GM21515 (cell line): Measurements from ENCODE around the gene USP20.

Experiments
- ATAC-seq: cut with Tn5 transposase; IDR thresholded peaks from one replicate; pipeline ENCODE4 v1.9.1; 2021; ENCODE audit not compliant: unreplicated experiment

The USP20 gene

DNA sequence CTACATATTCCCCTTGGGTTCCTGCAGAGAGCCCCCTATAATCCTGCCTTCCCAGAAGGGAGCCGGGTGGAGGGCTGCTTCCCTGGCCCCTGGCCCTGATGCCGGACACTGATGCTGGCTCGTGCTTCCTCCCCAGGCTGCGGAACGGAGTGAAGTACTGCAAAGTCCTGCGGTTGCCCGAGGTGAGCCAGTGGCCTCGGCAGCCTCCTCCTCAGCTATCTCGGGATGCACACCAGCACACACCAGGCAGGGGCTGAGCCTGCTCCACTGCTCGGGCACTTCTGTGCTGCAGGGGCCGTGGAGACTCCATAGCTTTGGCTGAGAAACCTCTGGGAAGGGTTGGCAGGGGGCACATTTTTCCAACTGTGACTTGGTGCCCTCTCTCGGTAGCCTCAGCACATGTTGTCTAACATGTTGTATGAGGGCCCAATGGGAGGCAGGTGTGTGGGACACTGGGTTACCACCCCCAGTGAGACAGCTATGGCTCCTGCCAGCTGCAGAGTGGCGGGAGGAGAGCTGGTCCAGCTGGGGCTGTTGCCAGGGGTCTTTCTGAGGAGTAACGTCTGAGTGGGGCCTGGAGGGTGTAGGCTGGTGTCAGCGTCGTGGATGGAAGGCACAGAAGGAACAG lies 38.4 kb downstream of the USP20 start:
- ATAC-seq, result no peak

- ATAC-seq, result no peak
Observed at GRCh38 chr9:129874261-129875101, 39.2 kb downstream of the USP20 start.

GRCh38 chr9:129875181-129875611 lies 39.9 kb downstream of the USP20 start:
- ATAC-seq, result no peak

- no peak for ATAC-seq
Observed at GRCh38 chr9:129875687-129876395, 40.6 kb downstream of the USP20 start.

DNA sequence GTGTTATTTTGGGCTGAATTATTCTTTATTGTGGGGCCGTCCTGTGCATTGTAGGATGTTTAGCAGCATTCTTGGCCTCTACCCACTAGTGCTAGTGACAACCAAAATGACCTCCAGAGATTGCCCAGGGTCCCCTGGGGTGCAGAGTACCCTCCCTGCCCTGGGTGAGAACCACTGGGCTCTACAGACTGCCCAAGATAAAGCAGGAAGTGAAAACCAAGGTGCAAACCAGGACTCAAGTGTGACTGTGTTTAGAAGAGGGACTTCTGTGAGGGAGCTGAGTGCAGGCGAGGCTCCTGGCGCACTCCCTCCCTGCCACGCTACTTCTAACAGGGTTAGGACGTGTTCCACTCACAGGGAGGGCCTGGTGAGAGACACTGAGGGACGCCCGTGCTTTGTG lies 41.6 kb downstream of the USP20 start:
- no peak for ATAC-seq

GRCh38 chr9:129878291-129878690 lies 43.0 kb downstream of the USP20 start:
- ATAC-seq, result no peak

DNA sequence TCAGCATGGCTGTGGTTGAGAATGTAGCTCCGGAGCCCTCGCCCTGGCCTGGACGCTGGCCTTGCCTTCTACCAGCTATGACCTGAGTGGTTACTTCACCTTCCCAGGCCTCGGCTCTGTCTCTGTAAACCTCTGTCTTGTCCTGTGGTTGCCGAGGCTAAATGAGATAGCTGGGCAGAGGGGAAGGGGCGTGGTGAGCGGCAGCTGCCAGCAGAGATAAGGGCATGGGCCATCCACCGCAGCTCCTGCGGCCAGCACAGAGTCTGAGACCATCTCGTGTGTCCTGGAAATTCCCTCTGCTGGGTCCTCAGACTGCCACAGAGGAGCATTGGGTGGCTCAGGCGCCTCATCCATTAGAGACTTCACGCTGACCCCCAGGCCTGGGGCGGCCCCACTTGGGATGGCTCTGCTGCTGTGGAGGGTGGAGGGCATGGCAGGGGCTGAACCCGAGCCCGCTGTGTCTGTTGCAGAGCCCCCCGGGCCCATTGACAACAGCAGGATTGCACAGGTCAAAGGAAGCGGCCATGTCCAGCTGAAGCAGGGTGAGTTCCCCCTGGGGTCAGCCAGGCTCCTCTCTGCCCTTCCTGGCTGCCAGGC lies 43.9 kb downstream of the USP20 start:
- no peak for ATAC-seq

- ATAC-seq, result no peak
Observed at GRCh38 chr9:129879991-129880653, 44.9 kb downstream of the USP20 start.

DNA sequence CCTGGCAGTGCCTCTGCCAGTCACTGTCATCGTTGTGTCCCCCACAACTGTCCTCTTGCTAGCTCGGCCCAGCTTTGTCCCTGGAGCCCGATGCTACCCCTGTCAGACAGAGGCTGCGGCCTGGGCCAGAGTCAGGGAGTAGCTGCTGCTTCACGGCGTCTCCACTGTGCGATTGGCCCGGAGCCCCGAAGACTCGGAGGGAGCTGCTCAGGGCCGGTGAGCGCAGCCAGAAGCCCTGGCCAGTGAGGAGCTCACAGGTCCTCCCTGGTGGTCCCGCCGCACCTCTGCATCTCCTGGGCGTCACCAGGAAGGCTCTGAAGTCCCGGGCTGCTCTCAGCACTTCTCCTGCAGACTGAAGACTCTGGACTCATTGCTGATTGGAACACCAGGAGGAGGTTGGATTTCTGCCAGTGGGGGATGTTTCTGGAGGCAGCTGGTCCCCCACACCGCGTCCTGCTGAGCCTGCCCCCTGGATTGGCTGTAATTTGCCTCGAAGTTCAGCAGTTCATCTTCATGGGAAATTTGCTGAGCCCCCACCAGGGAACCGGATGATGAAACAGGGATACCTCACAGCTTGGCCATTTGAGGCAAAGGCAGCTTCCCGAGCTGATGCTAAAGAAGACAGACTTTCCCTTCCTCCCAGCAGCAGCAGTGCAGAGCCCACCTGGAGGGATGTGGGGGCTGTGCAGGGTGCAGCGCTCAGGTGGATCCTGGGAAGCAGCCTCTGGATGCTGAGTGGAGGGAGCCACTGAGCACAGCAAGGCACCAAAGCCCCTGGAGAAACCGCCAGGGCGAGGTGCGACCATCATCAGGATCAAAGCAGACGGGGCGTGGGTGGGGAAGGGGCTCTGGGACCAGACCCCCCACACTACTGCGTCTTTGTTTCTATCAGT lies 45.6 kb downstream of the USP20 start:
- ATAC-seq, result no peak

DNA sequence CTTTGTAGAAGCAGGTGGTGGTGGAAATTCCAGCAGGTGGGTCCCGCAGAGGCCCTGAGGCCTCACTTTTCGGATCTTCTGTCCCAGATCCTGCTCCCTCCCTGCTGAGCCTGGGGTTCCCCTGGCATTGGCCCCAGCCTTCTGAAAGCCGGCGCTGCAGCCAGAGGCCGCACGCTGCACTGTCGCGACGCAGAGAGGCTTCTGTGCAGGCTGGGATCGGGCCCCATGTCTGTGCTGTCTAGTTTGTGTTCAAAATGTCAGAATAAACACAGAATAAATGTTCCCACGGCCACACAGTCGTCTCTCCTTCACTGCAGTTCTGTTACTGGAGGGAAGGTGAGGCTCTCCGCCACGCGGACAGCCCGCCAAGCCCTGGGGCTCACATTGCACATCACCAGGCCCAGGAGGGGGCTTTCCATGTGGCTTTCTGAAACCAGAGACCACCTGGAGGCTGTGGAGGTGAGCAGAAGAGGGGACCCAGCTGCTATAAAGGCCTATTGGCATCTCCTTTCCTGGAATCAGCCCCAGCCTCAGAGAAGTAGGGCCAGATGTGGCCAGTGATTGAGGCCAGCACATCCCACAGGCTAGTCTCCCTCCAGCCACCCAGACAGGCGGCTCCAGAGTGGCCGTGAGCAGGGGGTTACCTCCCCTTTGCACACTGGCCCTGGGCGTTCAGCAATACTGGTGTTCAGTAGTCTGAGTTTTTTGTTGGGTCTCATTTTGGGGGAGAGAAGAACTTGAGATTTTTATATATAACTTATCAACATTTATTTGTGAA lies 46.5 kb downstream of the USP20 start:
- no peak for ATAC-seq

- ATAC-seq, result peak; percentile 36
Observed at GRCh38 chr9:129884220-129885017, 49.2 kb downstream of the USP20 start.

DNA sequence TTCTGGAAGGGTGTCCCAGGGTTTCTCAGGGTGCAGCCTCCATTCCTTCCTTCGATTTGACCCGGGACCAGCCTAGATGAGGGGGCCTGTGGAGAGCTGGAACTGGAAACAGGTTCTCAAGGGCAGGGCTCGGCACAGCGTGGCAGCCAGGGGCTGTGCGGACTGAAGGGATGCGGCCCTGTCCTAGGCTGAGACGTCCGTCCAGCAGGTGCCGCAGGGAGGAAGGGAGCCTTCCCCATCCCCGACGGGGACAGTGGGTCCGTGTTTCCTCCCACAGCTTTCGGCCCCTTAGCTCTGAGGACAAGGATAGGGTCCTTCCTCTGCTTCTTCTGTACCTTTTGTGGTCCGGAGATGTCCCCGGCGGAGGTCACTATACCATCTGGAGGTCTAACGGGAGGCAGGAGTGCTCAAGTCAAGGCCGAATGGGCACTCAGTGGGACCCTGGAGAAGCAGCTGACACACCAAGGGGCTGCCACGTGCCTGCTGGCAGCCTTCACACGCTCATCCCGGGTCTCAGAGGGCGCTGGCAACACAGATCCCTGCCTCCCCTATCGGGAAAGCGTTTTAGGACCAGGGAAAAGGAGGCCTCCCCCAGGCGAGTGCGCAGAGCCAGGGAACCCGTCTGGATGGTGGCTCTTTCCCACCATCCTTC lies 49.9 kb downstream of the USP20 start:
- no peak for ATAC-seq

DNA sequence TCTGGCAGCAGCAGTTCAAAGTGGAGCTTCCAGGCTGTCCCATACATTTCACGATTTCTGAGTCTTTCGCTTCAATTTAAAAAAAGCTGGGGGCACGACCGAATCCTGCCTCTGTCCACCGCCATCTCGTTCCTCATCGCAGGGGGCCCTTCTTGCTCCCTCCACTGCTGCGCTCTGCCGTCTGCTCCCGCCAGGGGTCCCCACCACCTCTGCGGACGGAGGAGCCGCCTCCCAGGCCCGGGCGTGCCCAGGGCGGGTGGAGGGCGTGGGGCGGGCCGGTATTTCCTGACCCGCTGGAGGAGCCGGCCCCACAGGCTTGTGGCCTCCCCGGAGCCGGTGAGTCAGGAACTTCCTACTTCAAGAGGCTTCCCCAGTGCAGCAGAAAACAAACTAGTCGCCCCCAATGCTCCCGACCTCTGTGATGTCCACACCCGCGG lies 50.4 kb downstream of the USP20 start:
- ATAC-seq, result no peak

DNA sequence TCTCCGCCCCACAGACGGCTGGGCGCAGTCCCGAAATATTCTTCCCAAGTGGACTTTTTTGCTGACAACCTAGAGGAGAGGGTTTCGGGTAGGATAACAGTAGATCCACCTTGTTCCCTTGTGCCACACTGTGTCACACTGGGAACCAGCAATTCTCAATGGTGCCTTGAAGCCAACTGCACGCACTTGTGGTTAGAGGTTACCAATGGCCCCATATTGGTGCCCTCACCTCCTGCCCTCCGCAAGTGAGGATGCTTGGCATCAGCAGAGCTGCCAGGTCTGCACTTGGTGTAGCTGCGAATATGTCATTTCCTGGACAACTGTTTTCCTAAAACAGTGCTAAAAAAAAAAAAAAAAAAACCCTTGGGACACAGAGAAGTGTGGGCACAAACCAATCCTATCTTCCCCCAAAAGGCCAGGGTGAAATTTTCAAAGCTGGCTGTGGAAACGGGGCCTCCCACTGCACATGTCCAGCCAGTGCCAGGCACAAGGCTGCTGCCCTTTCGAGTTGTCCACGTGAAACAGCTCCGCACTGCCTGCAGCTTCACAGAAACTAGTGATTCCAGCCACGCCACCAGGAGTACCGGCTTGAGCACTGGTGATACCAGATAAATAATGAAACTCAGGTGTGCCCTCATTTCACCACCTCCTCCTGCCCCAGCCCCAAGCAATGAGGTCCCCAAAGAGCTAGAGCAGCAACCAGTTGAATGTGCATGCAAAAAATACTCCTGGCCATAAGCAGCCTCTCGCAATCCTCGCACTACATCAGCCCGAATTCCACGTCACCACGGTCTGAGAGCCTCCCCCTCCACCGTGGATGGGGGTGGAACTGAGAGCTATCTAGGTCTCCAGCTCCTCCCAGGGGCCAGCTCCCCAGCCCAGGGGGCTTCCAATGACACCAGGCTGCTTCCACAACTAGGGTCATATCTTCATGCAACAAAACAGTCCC lies 51.2 kb downstream of the USP20 start:
- no peak for ATAC-seq

GRCh38 chr9:129887334-129888292 lies 52.4 kb downstream of the USP20 start:
- no peak for ATAC-seq
